Heart left ventricle (tissue), 16 donors: ENCODE measurements around the gene HRAS. TPM values are rescaled to one million over a fixed set of nuclear protein-coding genes. Genes with fewer than 3 reads are reported as not detected.

Experiments used
- ATAC-seq, 4 donors: fragments of 200-7000 bp; cut with Tn5 transposase; one replicate each; pipeline ENCODE4 v1.9.1; 2020 to 2022; ENCODE audit warnings: moderate library complexity in 4 of 4, mild to moderate bottlenecking in 3 of 4, moderate number of reproducible peaks in 1 of 4
- DNase-seq, 5 donors: peaks; one replicate each; pipeline ENCODE4 v3.0.0-alpha.2; 2020
- H3K27ac ChIP-seq, 12 donors: fragments of 200-600 bp; sonication (generic) in 4 of 12; one replicate each; pipeline versions ENCODE4 v1.5.0 to v1.8.0; 2016 to 2022; ENCODE audit warnings: mild to moderate bottlenecking in 2 of 12
- H3K27me3 ChIP-seq, 9 donors: fragments of 200-600 bp; sonication (generic) in 2 of 9; one replicate each; pipeline versions ENCODE4 v1.5.1 to v1.8.0; 2016 to 2022; ENCODE audit warnings: mild to moderate bottlenecking in 3 of 9
- H3K36me3 ChIP-seq, 9 donors: fragments of 200-600 bp; sonication (generic) in 2 of 9; one replicate each; pipeline versions ENCODE4 v1.5.0 to v1.8.0; 2018 to 2022; ENCODE audit warnings: mild to moderate bottlenecking in 2 of 9
- H3K4me1 ChIP-seq, 12 donors: fragments of 200-600 bp; sonication (generic) in 4 of 12; one replicate each; pipeline versions ENCODE4 v1.5.0 to v1.8.0; 2016 to 2022; ENCODE audit warnings: mild to moderate bottlenecking in 3 of 12
- H3K4me3 ChIP-seq, 12 donors: fragments of 200-600 bp; sonication (generic) in 4 of 12; one replicate each; pipeline versions ENCODE4 v1.5.0 to v1.8.0; 2017 to 2022; ENCODE audit warnings: mild to moderate bottlenecking in 9 of 12, moderate library complexity in 4 of 12
- H3K9me3 ChIP-seq, 12 donors: fragments of 200-600 bp; sonication (generic) in 4 of 12; one replicate each; pipeline versions ENCODE4 v1.5.0 to v1.8.0; 2016 to 2022; ENCODE audit warnings: mild to moderate bottlenecking in 1 of 12
- POLR2A ChIP-seq, 2 donors: fragments of 450-650 bp; IDR thresholded peaks; one replicate each; pipeline ENCODE4 v1.6.1; 2017; ENCODE audit warnings: antibody characterized with exemption in 2 of 2, mild to moderate bottlenecking in 2 of 2, moderate library complexity in 2 of 2
- WGBS, 4 donors: extraction: QIAGEN DNeasy Blood & Tissue Kit in 2 of 4; methylation state at CpG; one replicate each; pipeline versions ENCODE4 v1.1.5 to v1.1.7; 2013 to 2018; 5-methylcytosine and 5-hydroxymethylcytosine counted together
- intact Hi-C, 10 donors: fragments of 100-400 bp; cut with DNase I; formaldehyde crosslinking; loops; one replicate each; pipeline versions ENCODE4 v1.11.1 to v1.14.2; 2022
- polyA plus RNA-seq, 2 donors: library from polyadenylated mRNA; stranded (reverse); fragments of 200-250 nt; gene quantifications; one replicate each; pipeline ENCODE4 v1.2.3, GENCODE V29; 2013
- total RNA-seq, 9 donors: library from RNA; depleted of rRNA in 2 of 9; stranded (reverse); fragments of >200 nt in 2 of 9; fragmentation: NEBNext Ultra II Directional in 3 of 9; extraction: Animal tissue kit (Norgen Biotek cat#: 25700) in 3 of 9; gene quantifications; one replicate each; pipeline versions ENCODE4 v1.1.0 to v1.2.4, GENCODE V29; 2016 to 2023
- TF ChIP-seq, protein P1 (sequence below), 12 donors: fragments of 200-600 bp; sonication (generic) in 4 of 12; IDR thresholded peaks; one replicate each; pipeline versions ENCODE4 v1.5.0 to v1.8.0; 2018 to 2022; ENCODE audit warnings: antibody characterized with exemption in 12 of 12, mild to moderate bottlenecking in 5 of 12
- donor health status: ischemic (EF 13 %, LVEDD 7.1; RV severe dilation, severe dysfunction).
- donor health status: healthy with polysubstance abuse.
- donor health status: DM: no; HTN: yes; CAD: no.
- donor health status: DM: no; HTN: no; CAD: no.
- donor health status: ischemic (EF 25% LVEDD 6.9; RV normal size, moderate dysfunction).
- donor health status: ischemic (EF 25% LVEDD 5.7; RV mildly dilated, moderate dysfunction).
- donor health status: healthy.
- donor health status: DM: yes; HTN: yes; CAD: no.
- donor health status: ischemic (EF 35%, LVEDD 5.7; RV mildly dilated, moderate dysfunction).
- donor health status: nonischemic (EF 11% LVEDD 7.7; RV severe dilation, severe dysfunction).
- donor health status: DM: yes; HTN: yes; CAD: no.
- donor health status: PGD.
- donor health status: ischemic (EF 29% LVEDD 5.4; RV normal size, mild dysfunction).
- donor health status: nonischemic (EF 23%, LVEDD 6.1; RV moderate dilation, normal function).

The HRAS gene
- total and polyA plus RNA-seq, 11 donors: 44.0 to 99.3 (median 59.8) TPM

DNA sequence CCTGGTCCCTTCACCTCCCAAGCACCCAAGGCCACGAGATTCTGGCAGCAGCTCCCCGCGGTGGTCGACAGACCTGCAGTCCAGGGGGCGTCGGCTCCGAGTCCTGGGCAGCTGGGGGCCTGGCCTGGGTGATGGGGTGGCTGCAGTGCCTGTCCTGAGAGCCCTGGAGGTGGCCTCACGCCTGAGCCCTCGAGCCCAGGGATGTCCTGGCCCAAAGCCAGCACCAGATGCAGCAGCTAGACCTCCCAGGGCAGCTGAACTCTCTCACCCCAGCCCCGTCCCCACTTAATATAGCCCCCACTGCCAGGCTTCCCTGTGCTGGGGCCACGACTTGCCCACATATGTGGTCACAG lies 18.6 kb upstream of the HRAS start:
- H3K36me3 ChIP-seq: no peaks in the 10 kb centered on the region
- ATAC-seq (no peak), DNase-seq (no peak)
- no peaks in the 10 kb centered on the region for H3K9me3 ChIP-seq
- H3K27ac ChIP-seq: no peak overlapping the region
- H3K27me3 ChIP-seq: peaks cover 27 to 80% (median 54%) of the 10 kb centered on the region in 9 donors
- H3K4me3 ChIP-seq: no peak overlapping the region
- peaks cover 0 to 22% (median 13%) of the 10 kb centered on the region in 12 donors for H3K4me1 ChIP-seq
- TF ChIP-seq POLR2A (IDR thresholded peaks at IDR 0.05): no peak
- TF ChIP-seq, protein P1, sequence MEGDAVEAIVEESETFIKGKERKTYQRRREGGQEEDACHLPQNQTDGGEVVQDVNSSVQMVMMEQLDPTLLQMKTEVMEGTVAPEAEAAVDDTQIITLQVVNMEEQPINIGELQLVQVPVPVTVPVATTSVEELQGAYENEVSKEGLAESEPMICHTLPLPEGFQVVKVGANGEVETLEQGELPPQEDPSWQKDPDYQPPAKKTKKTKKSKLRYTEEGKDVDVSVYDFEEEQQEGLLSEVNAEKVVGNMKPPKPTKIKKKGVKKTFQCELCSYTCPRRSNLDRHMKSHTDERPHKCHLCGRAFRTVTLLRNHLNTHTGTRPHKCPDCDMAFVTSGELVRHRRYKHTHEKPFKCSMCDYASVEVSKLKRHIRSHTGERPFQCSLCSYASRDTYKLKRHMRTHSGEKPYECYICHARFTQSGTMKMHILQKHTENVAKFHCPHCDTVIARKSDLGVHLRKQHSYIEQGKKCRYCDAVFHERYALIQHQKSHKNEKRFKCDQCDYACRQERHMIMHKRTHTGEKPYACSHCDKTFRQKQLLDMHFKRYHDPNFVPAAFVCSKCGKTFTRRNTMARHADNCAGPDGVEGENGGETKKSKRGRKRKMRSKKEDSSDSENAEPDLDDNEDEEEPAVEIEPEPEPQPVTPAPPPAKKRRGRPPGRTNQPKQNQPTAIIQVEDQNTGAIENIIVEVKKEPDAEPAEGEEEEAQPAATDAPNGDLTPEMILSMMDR (IDR thresholded peaks at IDR 0.05): no peak
- 49 to 78% (median 54%) methylated on average over 7 to 11 of the region's 11 CpGs for WGBS, 4 donors
- intact Hi-C loops: loop anchor here in 3 of 10 donors (2.0 to 5.0 kb wide), 3 partner anchors 75 to 173 kb away; no protein-coding TSS in a partner anchor

- Histone ChIP-seq H3K4me3 (no peak overlapping the region), H3K36me3 (no peaks in the 10 kb centered on the region), H3K9me3 (no peaks in the 10 kb centered on the region), H3K4me1 (peaks cover 0 to 22% (median 13%) of the 10 kb centered on the region in 12 donors), H3K27me3 (peaks cover 27 to 74% (median 48%) of the 10 kb centered on the region in 9 donors), H3K27ac (no peak overlapping the region)
- DNase-seq (no peak), ATAC-seq (no peak)
- 78 to 88% (median 86%) methylated on average over 20 to 27 of the region's 27 CpGs for WGBS, 4 donors
- intact Hi-C loops: loop anchor here in 1 of 10 donors (5.0 kb wide), 1 partner anchor 174 kb away; no protein-coding TSS in a partner anchor
- no peak for TF ChIP-seq POLR2A (IDR thresholded peaks at IDR 0.05)
These were observed 18.0 kb upstream of the HRAS start for GRCh38 chr11:553083-553987.

DNA sequence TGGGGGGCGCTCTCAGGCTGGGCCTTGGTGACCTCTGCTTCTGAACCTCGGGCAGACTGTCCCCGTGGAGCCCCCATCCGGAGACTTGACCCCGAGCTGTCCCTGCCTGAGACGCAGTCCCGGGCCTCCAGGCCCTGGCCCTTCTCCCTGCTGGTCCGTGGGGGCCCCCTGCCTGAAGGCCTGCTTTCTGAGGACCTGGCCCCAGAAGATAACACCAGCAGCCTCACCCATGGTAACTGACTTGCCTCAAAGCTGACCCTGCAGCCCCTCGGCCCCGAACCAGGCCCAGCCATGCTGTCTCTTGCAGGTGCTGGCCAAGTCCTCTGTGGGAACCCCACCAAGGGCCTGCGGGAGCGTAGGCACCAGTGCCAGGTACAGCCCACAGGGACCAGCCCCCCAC lies 16.2 kb upstream of the HRAS start:
- DNase-seq (no peak), ATAC-seq (no peak)
- Histone ChIP-seq H3K4me3 (no peak overlapping the region), H3K27ac (no peak overlapping the region), H3K9me3 (no peaks in the 10 kb centered on the region), H3K36me3 (no peaks in the 10 kb centered on the region), H3K27me3 (peaks cover 21 to 58% (median 37%) of the 10 kb centered on the region in 9 donors), H3K4me1 (peaks cover 0 to 22% (median 13%) of the 10 kb centered on the region in 12 donors)
- 78 to 100% (median 83%) methylated on average over 2 to 12 of the region's 12 CpGs for WGBS, 4 donors
- intact Hi-C loops: loop anchor here in 1 of 10 donors (5.0 kb wide), 1 partner anchor 176 kb away; no protein-coding TSS in a partner anchor
- TF ChIP-seq POLR2A (IDR thresholded peaks at IDR 0.05): no peak
- TF ChIP-seq, protein P1 (IDR thresholded peaks at IDR 0.05): no peak

DNA sequence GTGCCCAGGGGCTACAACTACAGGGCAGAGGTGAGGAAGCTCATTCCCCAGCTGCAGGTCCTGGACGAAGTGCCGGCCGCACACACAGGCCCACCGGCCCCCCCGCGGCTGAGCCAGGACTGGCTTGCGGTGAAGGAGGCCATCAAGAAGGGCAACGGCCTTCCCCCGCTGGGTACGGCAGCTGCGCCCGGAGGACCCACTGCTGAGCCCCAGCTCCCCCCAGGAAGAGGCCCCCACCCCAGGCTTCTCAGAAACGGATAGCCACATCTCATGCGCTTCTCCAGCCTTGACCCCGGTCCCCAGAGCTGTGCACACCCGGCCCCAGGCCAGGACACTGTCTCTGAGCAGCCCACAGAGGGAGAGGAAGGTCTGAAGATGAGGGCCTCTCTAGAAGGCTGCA lies 15.8 kb upstream of the HRAS start:
- WGBS, 4 donors: 83 to 87% (median 85%) methylated on average over 8 to 16 of the region's 16 CpGs
- no peak for DNase-seq
- H3K36me3 ChIP-seq: no peaks in the 10 kb centered on the region
- H3K4me1 ChIP-seq: peaks cover 0 to 21% (median 13%) of the 10 kb centered on the region in 12 donors
- TF ChIP-seq, protein P1 (IDR thresholded peaks at IDR 0.05): no peak
- no peak for TF ChIP-seq POLR2A (IDR thresholded peaks at IDR 0.05)
- no peak overlapping the region for H3K27ac ChIP-seq
- intact Hi-C loops: loop anchor here in 1 of 10 donors (5.0 kb wide), 1 partner anchor 176 kb away; no protein-coding TSS in a partner anchor
- ATAC-seq: no peak
- no peaks in the 10 kb centered on the region for H3K9me3 ChIP-seq
- no peak overlapping the region for H3K4me3 ChIP-seq
- H3K27me3 ChIP-seq: peaks cover 16 to 53% (median 32%) of the 10 kb centered on the region in 9 donors
